Brain microvascular endothelial cell (primary cell): Measurements from ENCODE around the gene OPRL1.

Source experiments
- DNase-seq: peaks from one replicate; pipeline ENCODE4 v3.0.0-alpha.2; 2020
- H3K27ac ChIP-seq: fragments of 250-450 bp; sonication (Bioruptor Pico); 2 replicates; pipeline ENCODE4 v1.5.1; 2020; ENCODE audit warnings: mild to moderate bottlenecking, moderate library complexity
- H3K27me3 ChIP-seq: fragments of 250-450 bp; sonication (Bioruptor Pico); replicated peaks from 2 replicates; pipeline ENCODE4 v1.5.1; 2020; ENCODE audit warnings: mild to moderate bottlenecking
- H3K36me3 ChIP-seq: fragments of 250-450 bp; sonication (Bioruptor Pico); replicated peaks from 2 replicates; pipeline ENCODE4 v1.5.1; 2020; ENCODE audit warnings: mild to moderate bottlenecking
- H3K4me3 ChIP-seq: 2 replicates; pipeline ENCODE4 v1.5.1; 2011; ENCODE audit warnings: low read depth, mild to moderate bottlenecking, control low read depth, low read length, moderate library complexity
- in situ Hi-C: cut with HindIII; loops from 2 replicates; pipeline ENCODE4 v1.10.0; 2017; ENCODE audit warnings: low sequenced_read_pairs, low pct_ligation_motif_present
- TF ChIP-seq, protein P1 (sequence below): IDR thresholded peaks from 2 replicates; pipeline ENCODE4 v1.5.1; 2011; ENCODE audit warnings: low read depth, mild to moderate bottlenecking, moderate library complexity, low read length, control low read depth, inconsistent platforms; ENCODE audit errors: missing control alignments

OPRL1 gene

DNA sequence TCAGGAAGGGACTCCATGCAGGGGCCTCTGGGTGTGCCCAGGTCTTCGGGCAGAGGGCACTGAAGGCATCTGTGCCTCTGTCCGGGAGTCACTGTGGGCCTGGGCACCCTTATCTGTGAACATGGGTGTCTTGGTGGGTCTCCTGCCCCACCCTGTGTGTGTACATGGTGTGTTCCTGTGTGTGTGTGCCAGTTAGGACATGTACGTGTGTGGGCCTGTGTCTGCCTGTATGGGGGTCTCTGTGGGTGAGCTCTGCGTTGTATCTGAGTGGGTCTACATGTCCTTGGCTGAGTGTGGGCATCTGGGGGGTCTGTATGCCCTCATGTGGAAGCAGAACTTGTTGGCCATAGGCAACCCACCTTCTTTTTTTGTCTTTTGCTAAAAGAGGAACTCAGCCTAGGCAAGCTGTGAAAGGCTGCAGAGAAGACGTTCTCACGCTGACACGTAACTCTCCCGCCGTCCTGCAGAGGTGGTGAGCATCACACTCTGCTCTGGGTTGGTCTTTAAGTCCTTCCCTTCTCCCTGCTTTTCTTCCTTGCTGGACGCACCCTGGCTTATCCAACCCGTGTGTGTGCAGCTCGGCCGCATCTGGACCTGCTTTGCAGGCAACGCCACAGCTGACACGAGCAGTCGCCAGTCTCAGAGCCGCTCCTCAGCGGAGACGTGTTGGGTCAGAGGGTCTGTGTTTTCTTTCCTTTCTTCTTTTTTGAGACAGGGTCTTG, 28.0 kb downstream of the OPRL1 start:
- H3K27me3 ChIP-seq = peaks cover 7% of the 10 kb centered on the region
- no peak overlapping the region for H3K4me3 ChIP-seq
- no peak overlapping the region for H3K27ac ChIP-seq
- in situ Hi-C loops = no loop called here
- TF ChIP-seq, protein P1, sequence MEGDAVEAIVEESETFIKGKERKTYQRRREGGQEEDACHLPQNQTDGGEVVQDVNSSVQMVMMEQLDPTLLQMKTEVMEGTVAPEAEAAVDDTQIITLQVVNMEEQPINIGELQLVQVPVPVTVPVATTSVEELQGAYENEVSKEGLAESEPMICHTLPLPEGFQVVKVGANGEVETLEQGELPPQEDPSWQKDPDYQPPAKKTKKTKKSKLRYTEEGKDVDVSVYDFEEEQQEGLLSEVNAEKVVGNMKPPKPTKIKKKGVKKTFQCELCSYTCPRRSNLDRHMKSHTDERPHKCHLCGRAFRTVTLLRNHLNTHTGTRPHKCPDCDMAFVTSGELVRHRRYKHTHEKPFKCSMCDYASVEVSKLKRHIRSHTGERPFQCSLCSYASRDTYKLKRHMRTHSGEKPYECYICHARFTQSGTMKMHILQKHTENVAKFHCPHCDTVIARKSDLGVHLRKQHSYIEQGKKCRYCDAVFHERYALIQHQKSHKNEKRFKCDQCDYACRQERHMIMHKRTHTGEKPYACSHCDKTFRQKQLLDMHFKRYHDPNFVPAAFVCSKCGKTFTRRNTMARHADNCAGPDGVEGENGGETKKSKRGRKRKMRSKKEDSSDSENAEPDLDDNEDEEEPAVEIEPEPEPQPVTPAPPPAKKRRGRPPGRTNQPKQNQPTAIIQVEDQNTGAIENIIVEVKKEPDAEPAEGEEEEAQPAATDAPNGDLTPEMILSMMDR = no peak
- no peak for DNase-seq
- no peaks in the 10 kb centered on the region for H3K36me3 ChIP-seq

DNA sequence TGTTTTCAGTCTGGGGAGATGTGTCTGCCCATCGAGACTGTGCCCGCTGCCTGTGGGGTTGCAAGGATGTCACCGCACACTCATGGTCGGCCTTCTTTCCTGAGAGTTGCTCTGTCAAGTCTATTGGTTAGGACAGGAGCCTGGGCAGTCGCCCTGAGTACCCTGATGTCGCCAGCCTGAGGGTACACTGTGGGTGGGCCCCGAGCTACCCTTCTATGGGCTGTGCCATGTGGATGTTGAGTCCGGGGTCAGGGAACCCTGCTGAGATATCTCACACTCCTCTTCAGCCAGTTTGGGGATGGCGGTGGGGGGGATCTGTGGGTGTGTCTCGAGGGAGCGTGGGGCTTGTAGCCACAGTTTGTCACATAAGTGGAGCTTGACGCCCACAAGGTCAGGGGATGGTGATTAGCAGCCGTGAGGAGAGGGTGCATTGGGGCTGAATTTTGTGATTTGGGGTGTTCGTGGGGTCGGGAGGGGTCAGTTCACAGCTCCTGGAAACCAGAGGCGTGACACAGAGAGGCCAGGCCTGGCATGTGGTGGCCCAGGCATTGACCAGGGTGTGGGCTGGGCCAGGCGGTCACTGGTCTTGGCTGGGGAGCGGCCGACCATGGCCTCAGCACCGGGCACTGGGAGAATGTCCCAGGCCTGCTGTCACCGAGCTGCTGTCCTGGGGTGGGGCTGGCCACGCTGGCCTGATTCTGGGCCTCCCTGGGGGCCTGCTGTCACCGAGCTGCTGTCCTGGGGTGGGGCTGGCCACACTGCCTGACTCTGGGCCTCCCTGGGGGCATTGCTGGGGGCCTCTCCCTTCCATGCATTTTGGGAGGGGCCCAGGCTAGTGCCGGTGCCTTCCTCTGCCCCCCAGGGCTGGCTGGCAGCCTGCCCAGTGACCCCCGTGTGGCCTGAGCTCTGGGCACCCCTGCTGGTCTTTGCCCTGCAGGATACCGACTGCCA, 29.1 kb downstream of the OPRL1 start:
- Histone ChIP-seq H3K36me3 (no peaks in the 10 kb centered on the region), H3K27ac (no peak overlapping the region), H3K4me3 (no peak overlapping the region), H3K27me3 (peaks cover 2% of the 10 kb centered on the region)
- DNase-seq = no peak
- TF ChIP-seq, protein P1 = no peak
- in situ Hi-C loops = no loop called here

DNA sequence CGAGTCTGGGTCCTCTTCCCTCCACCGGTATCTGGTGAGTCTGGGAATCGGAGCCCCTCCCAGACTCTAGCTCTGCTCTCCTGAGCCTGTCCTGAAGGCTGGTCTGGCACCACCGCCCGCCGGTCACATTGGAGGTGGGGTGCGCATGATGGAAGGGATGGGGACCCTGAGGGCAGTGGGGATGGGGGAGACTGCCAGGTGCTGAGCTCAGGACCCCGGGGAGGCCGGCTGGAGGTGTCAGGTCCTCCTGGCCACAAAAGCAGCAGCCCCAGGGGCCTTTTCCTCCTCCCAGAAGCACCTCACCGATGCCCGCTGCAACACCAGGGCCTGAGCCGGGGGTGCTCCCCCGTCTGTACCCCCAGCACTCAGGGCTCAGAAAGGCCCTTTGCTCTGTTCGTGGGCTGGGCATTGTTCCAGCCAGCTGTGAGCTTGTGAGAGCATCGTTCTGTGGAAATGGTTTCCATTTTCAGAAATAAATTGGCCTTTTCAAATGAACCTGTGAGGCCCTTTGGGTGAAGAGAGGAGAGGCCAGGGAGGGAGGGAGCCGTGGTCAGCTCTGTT, 30.0 kb downstream of the OPRL1 start:
- no peaks in the 10 kb centered on the region for H3K36me3 ChIP-seq
- H3K4me3 ChIP-seq = no peak overlapping the region
- in situ Hi-C loops = no loop called here
- TF ChIP-seq, protein P1 = no peak
- H3K27me3 ChIP-seq = peaks cover 2% of the 10 kb centered on the region
- no peak overlapping the region for H3K27ac ChIP-seq
- no peak for DNase-seq

DNA sequence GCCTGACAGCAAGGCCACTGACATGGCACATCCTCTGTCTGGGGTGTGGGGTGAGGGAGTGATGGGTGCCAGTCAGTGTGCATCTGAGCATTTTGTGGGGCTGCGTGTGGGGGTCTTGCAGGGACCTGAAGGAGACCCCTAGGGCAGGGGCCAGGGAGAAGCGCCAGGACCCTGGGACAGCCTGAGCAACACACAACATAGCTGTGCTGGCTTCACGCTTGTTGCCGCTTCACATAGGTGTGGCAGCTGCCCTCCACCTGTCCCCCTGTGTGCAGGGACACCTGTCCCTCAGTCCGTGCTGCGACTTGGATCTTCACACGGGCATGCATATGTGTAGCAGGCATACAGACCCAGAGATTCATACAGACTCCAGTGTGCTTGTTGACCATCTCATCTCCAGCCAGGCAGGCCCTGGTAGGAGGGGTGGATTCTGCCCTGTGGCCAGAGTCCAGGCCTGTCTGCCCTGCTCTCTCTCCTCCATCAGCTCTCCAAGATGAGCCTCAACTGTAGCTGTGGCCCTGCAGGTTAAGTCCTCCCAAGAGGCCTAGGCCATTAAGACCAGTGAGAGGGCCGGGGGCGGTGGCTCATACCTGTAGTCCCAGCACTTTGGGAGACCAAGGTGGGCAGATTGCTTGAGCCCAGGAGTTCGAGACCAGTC, 30.7 kb downstream of the OPRL1 start:
- peaks cover 2% of the 10 kb centered on the region for H3K27me3 ChIP-seq
- in situ Hi-C loops = no loop called here
- H3K36me3 ChIP-seq = no peaks in the 10 kb centered on the region
- TF ChIP-seq, protein P1 = no peak
- no peak overlapping the region for H3K4me3 ChIP-seq
- DNase-seq = no peak
- no peak overlapping the region for H3K27ac ChIP-seq

DNA sequence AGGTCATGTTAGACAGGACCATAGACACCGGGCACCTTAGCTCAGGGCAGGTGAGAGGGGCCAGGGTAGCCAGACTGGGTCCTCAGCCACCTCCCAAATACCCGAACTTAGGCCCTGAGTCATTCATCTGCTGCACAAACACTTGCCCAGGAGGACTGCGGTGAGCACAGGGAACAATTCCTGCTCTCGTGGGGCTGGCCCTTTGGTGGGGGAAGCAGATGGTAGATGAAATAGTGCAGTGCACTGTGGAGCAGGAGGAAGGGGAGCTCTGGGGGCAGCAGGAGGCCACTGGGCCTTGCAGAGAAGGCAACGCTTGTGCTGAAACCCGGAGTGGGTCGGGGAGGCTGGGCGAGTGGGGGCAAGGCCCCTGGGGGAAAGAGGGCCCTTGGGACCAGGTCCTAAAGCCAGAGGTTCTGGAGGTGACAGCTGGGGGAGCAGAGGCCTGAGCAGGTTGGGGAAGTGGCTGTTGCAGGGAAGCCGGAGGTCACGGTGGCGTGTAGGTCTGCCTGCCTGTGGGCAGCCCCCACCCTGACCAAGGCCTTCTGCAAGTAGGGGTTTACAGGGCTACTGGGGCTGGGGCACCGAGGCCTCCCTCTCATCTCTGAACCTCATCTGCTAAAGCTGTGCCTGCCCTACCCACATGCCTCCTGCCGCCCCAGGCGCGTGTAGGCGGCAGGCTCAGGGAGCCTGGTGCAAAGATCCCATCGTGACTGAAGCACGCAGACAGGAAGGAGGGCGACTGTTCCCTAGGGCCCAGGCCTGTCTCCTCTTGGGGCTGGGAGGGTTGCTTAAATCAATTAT, 32.2 kb downstream of the OPRL1 start:
- H3K36me3 ChIP-seq = no peaks in the 10 kb centered on the region
- no peak overlapping the region for H3K27ac ChIP-seq
- peaks cover 2% of the 10 kb centered on the region for H3K27me3 ChIP-seq
- no peak overlapping the region for H3K4me3 ChIP-seq
- in situ Hi-C loops = no loop called here
- TF ChIP-seq, protein P1 = no peak
- no peak for DNase-seq
